Esophagus squamous epithelium (tissue), 5 donors: Measurements from ENCODE around the gene MCC. TPM values are rescaled to one million over a fixed set of nuclear protein-coding genes. Genes with fewer than 3 reads are reported as not detected.

Source experiments
- DNase-seq: peaks from one replicate; lab custom pipeline; 2025; lab: John Stamatoyannopoulos, UW
- H3K27ac ChIP-seq, 4 donors: fragments of 200-600 bp; sonication (generic); one replicate each; pipeline ENCODE4 v1.5.1; 2016 to 2019; ENCODE audit warnings: mild to moderate bottlenecking in 1 of 4
- H3K27me3 ChIP-seq, 4 donors: fragments of 200-600 bp; sonication (generic); 1 replicate in 3 of 4; 2 replicates in 1 of 4; pipeline versions ENCODE4 v1.5.1 to v1.6.0; 2017 to 2021; ENCODE audit warnings: antibody characterized with exemption in 1 of 4
- H3K36me3 ChIP-seq, 3 donors: fragments of 200-600 bp; sonication (generic); one replicate each; pipeline ENCODE4 v1.5.1; 2016 to 2019
- H3K4me1 ChIP-seq, 3 donors: fragments of 200-600 bp; sonication (generic); one replicate each; pipeline ENCODE4 v1.5.1; 2017 to 2019
- H3K4me3 ChIP-seq, 4 donors: fragments of 200-600 bp; sonication (generic); 1 replicate in 3 of 4; 2 replicates in 1 of 4; pipeline ENCODE4 v1.5.1; 2016 to 2019; ENCODE audit warnings: mild to moderate bottlenecking in 2 of 4, moderate library complexity in 1 of 4
- H3K9me3 ChIP-seq, 3 donors: fragments of 200-600 bp; sonication (generic); one replicate each; pipeline ENCODE4 v1.5.1; 2016 to 2019
- CTCF ChIP-seq, 6 experiments: fragments of 450-650 bp in 4 of 6; fragments of 200-600 bp in 2 of 6; sonication (generic) in 2 of 6; IDR thresholded peaks; one replicate each; pipeline ENCODE4 v1.5.1; 2016 to 2019; ENCODE audit warnings: antibody characterized with exemption in 6 of 6, mild to moderate bottlenecking in 4 of 6, moderate library complexity in 4 of 6
- POLR2A ChIP-seq, 4 donors: fragments of 450-650 bp; IDR thresholded peaks; one replicate each; pipeline ENCODE4 v1.6.1; 2017; ENCODE audit warnings: antibody characterized with exemption in 4 of 4, mild to moderate bottlenecking in 4 of 4, moderate library complexity in 3 of 4
- WGBS, 2 donors: methylation state at CpG; one replicate each; pipeline ENCODE4 v1.1.5; 2018; 5-methylcytosine and 5-hydroxymethylcytosine counted together
- intact Hi-C: fragments of 100-400 bp; cut with DNase I; formaldehyde crosslinking; loops from one replicate; pipeline ENCODE4 v1.15.0; 2022
- total RNA-seq, 4 donors: library from RNA; depleted of rRNA; stranded (reverse); fragments of >200 nt; gene quantifications; one replicate each; pipeline ENCODE4 v1.1.0, GENCODE V29; 2016
- donor health status: DM: yes; HTN: yes; CAD: no.

The MCC gene
- total RNA-seq, 4 donors from 2014 or later: 41.6 to 45.4 (median 43.4) TPM

- Histone ChIP-seq H3K36me3 (peaks cover 0 to 26% (median 0%) of the 10 kb centered on the region in 3 donors), H3K4me3 (no peak overlapping the region), H3K27ac (no peak overlapping the region), H3K27me3 (no peaks in the 10 kb centered on the region), H3K4me1 (peaks cover 0 to 36% (median 3%) of the 10 kb centered on the region in 3 donors), H3K9me3 (no peaks in the 10 kb centered on the region)
- WGBS, 2 donors: 85 to 93% methylated on average over 6 of the region's 6 CpGs
- TF ChIP-seq POLR2A (IDR thresholded peaks at IDR 0.05) (no peak), CTCF (IDR thresholded peaks at IDR 0.05) (no peak)
- intact Hi-C loops: no loop called here
- no peak for DNase-seq
Observed at GRCh38 chr5:113194125-113194524, 294.1 kb downstream of the MCC start.

- DNase-seq: no peak
- no peak for TF ChIP-seq POLR2A (IDR thresholded peaks at IDR 0.05)
- TF ChIP-seq CTCF (IDR thresholded peaks at IDR 0.05): no peak
- Histone ChIP-seq H3K27ac (peak overlapping the region in 1 of 4 donors; percentile 54), H3K27me3 (no peaks in the 10 kb centered on the region), H3K36me3 (peaks cover 0 to 26% (median 0%) of the 10 kb centered on the region in 3 donors), H3K9me3 (no peaks in the 10 kb centered on the region), H3K4me1 (peaks cover 0 to 36% (median 3%) of the 10 kb centered on the region in 3 donors), H3K4me3 (no peak overlapping the region)
- intact Hi-C loops: no loop called here
- 92 to 93% methylated on average over 5 of the region's 5 CpGs for WGBS, 2 donors
Observed at GRCh38 chr5:113193311-113193978, 294.8 kb downstream of the MCC start.

GRCh38 chr5:113192541-113192940, 295.7 kb downstream of the MCC start:
- intact Hi-C loops: no loop called here
- whole genome bisulfite sequencing, 2 donors: 85 to 96% methylated on average over 2 of the region's 2 CpGs
- Histone ChIP-seq H3K36me3 (peaks cover 0 to 20% (median 0%) of the 10 kb centered on the region in 3 donors), H3K4me3 (no peak overlapping the region), H3K27me3 (no peaks in the 10 kb centered on the region), H3K9me3 (no peaks in the 10 kb centered on the region), H3K4me1 (peaks cover 0 to 36% (median 3%) of the 10 kb centered on the region in 3 donors), H3K27ac (peak overlapping the region in 2 of 4 donors; percentile 25 to 54)
- TF ChIP-seq CTCF (IDR thresholded peaks at IDR 0.05) (no peak), POLR2A (IDR thresholded peaks at IDR 0.05) (no peak)
- DNase-seq: no peak

GRCh38 chr5:113190347-113190746, 297.9 kb downstream of the MCC start:
- 82 to 83% methylated on average over 5 of the region's 5 CpGs for WGBS, 2 donors
- no peaks in the 10 kb centered on the region for H3K27me3 ChIP-seq
- no peaks in the 10 kb centered on the region for H3K9me3 ChIP-seq
- no peak overlapping the region for H3K4me3 ChIP-seq
- H3K4me1 ChIP-seq: peaks cover 0 to 52% (median 19%) of the 10 kb centered on the region in 3 donors
- TF ChIP-seq POLR2A (IDR thresholded peaks at IDR 0.05) (no peak), CTCF (IDR thresholded peaks at IDR 0.05) (no peak)
- DNase-seq: no peak
- H3K27ac ChIP-seq: peak overlapping the region in 3 of 4 donors; percentile 17 to 64 (median 26)
- H3K36me3 ChIP-seq: peaks cover 0 to 12% (median 0%) of the 10 kb centered on the region in 3 donors
- intact Hi-C loops: no loop called here

GRCh38 chr5:113189291-113189690, 299.0 kb downstream of the MCC start:
- Histone ChIP-seq H3K4me1 (peaks cover 0 to 58% (median 19%) of the 10 kb centered on the region in 3 donors), H3K27ac (no peak overlapping the region), H3K4me3 (no peak overlapping the region), H3K36me3 (peaks cover 0 to 1% (median 0%) of the 10 kb centered on the region in 3 donors), H3K27me3 (no peaks in the 10 kb centered on the region), H3K9me3 (no peaks in the 10 kb centered on the region)
- DNase-seq: no peak
- WGBS, 2 donors: 91 to 96% methylated on average over 3 of the region's 3 CpGs
- intact Hi-C loops: no loop called here
- TF ChIP-seq CTCF (IDR thresholded peaks at IDR 0.05) (no peak), POLR2A (IDR thresholded peaks at IDR 0.05) (no peak)
